Inferior parietal cortex (tissue), 1 donor: ENCODE results near the gene TPRA1.

ENCODE experiments used
- DNase-seq: peaks from one replicate; pipeline ENCODE4 v3.0.0-alpha.2; 2016; ENCODE audit errors: extremely low spot score

The TPRA1 gene

GRCh38 chr3:127590593-127591465, at the start of gene TPRA1:
Gene TPRA1, minus strand, starts transcription at chr3:127590733. Its CDS starts 10,587 bp downstream, at chr3:127580146.
- peak; percentile 97 for DNase-seq

- no peak for DNase-seq
These were observed 49.5 kb upstream of the TPRA1 start for GRCh38 chr3:127640042-127640355.

DNA sequence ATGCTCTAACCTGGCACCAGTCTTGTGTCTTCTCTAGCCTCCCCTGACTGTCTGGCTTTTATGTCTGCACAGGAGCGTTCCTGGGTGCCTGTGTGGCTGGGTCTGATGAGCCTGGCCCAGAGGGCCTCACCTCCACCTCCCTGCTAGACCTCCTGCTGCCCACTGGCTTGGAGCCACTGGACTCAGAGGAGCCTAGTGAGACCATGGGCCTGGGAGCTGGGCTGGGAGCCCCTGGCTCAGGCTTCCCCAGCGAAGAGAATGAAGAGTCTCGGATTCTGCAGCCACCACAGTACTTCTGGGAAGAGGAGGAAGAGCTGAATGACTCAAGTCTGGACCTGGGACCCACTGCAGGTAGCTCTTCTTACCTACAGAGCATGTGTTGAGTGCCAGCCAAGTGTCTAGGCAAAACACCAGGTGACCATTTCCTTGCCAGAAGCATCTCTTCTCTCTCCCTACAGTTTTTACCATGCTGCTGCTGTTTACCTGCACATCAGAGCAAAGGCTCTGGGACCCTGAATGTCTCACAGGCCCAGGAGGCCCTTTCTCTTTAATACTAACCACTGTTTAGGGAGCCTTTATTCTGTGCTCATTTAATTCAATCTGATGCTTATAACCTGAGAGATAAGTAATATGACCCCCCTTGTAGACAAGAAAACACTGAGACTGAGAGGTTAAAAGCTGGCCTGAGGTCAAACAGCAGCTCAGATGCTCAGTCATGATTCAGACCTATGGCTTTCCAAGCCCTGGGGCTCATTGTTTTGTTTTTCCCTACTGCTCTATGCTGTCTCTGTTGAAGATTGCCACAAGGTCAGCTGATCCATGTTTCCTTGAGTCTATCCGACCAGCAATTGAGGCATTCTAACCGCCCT, 48.9 kb upstream of the TPRA1 start:
- DNase-seq: no peak

DNA sequence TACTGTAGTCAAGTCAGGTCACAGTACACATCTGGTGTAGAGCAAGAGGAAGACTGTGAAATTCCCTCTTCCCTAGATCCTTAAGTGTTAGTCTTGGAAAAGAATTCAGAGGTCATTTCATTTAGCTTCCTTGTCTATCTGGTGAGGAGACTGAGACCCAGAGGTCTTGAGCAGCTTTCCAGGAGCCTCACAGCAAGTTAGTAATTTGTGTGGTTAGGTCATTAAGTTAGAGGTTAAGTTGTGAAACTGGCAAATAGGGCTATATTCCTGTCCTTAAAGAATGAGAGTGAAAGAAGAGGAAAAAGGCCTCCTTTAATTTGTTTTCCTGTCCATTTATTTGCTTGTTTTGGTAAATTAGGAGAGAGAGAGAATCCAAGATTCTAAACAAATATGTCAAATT, 47.4 kb upstream of the TPRA1 start:
- no peak for DNase-seq

DNA sequence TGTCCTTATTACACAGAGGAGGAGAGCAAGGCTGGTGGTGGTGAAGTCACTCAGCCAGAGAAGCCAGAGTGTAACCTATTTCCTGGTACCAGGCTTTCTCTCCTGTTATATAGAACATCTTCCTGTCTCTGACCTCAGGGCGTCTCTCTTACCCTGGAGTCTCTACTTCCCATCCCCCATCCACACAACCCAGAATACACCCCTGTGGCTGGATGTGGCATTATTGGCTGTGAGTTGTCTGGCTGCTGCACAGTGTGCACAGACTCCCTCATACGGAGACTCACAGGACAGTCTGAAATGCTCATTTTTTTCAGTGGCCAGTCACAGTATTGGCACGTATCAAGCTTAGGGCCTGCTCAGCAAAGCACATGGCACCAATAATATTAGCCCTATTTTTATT, 47.0 kb upstream of the TPRA1 start:
- no peak for DNase-seq

- DNase-seq: no peak
These were observed 44.1 kb upstream of the TPRA1 start for GRCh38 chr3:127634653-127635052.

DNA sequence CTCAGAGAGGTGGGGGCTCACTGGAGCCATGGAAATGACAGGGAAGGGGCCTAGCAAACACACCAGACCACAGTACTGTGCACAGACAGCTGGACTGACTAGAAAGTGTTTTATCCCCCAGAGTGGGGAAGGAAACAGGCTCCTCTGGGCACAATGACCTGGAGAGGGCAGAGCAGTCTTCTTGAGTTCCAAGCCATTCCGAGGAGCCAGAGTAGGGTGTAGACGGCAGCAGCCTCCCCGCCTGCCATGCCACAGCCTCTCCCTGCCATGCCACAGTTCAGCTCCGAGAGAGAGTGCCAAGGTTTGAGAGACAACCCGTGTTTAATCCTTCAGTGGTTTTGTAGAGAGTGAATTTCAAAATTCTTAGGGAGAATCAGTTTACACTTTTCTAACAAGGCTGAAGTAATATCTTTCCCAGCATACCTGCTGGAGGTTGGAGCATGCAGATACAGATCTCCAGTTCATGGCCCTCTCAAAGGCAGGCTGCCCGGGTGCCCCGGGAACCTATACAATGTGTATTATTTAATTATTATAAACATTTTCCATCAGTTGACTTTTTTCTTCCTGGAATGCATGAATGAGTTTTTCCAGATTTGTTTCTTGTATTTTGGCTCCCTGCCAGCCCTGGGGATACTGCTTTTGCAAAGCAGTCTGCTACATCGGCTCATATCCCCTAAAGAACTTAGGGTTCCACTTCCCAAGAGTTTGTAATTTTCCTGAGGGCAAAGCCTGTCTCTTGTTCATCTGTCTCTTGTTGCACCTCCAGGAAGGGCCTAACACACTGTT, 41.7 kb upstream of the TPRA1 start:
- DNase-seq: no peak

- DNase-seq: no peak
These were observed 40.5 kb upstream of the TPRA1 start for GRCh38 chr3:127630811-127631714.

- DNase-seq: no peak
These were observed 39.2 kb upstream of the TPRA1 start for GRCh38 chr3:127629467-127630403.

GRCh38 chr3:127628788-127629466, 38.4 kb upstream of the TPRA1 start, which contains the start of gene PODXL2:
Gene PODXL2, plus strand, starts transcription at chr3:127629185. Its CDS starts 35 bp downstream, at chr3:127629220.
- peak; percentile 36 for DNase-seq

- no peak for DNase-seq
These were observed 37.9 kb upstream of the TPRA1 start for GRCh38 chr3:127628426-127628787.

GRCh38 chr3:127625821-127626220, 35.3 kb upstream of the TPRA1 start:
- DNase-seq: no peak

GRCh38 chr3:127624063-127624462, 33.5 kb upstream of the TPRA1 start:
- no peak for DNase-seq

DNA sequence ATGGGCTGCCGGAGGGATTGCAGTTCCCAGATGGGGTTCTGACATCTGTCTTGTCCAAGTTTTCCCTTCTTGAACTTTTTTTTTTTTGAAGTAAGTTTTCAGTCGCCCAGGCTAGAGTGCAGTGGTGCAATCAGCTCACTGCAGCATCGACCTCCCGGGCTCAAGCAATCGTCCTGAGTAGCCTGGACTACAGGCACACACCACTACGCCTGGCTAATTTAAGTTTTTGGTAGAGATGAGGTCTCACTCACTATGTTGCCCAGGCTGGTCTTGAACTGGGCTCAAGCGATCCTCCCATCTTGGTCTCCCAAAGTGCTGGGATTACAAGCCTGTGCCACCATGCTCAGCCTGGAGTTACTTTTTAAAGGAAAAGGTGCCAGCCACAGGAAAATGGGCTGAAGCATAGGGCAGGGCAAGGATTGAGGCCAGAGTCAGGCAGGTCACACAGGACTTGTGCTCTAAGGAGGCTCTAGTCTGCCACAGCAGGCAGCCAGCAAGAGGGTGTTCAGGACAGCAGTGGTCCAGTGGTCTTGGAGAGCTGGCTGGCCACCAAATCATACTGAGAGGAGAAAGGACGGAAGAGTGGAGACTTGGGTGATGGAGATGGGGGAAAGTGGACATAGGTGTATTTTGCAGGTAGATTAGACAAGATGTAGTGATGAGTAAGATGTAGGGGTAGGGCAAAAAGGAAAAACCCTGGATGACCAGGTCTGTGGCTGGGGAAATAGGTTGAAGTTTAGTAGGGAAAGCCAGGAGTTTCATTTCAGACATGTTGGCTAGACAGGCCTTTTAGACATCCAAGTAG, 32.4 kb upstream of the TPRA1 start:
- DNase-seq: no peak

DNA sequence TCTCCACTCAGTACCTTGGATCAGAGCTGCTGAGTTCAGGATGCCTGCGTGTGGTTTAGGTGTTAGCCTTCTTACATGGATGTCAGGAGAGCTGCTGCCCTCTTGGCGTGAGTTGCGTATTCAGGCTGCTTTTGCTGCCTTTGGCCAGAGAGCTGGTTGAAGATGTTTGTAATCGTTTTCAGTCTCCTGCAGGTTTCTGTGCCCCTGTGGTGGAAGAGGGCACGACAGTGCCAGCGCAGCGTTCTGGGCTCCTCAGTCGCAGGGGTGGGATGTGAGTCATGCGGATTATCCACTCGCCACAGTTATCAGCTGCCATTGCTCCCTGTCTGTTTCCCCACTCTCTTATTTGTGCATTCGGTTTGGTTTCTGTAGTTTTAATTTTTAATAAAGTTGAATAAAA, 31.5 kb upstream of the TPRA1 start:
- no peak for DNase-seq

- DNase-seq: no peak
These were observed 30.3 kb upstream of the TPRA1 start for GRCh38 chr3:127620637-127621375.

GRCh38 chr3:127618891-127619290, 28.4 kb upstream of the TPRA1 start:
- no peak for DNase-seq
